ENCODE data around the gene SLC39A1.

DNA sequence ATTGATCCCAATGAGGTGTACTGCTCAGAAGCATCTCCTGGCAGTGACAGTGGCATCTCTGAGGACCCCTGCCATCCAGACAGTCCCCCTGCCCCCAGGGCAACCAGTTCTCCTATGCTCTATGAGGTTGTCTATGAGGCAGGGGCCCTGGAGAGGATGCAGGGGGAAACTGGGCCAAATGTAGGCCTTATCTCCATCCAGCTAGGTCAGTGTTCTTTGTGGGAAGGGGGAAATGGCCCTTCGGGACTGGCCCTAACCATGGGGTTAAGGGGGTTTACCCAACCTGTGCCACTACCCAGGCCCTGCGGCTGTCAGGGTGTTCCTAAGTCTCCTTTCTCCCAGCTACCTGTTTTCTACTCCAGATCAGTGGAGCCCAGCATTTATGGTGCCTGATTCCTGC, 5.6 kb upstream of the SLC39A1 start:
- TF ChIP-seq, protein P1, sequence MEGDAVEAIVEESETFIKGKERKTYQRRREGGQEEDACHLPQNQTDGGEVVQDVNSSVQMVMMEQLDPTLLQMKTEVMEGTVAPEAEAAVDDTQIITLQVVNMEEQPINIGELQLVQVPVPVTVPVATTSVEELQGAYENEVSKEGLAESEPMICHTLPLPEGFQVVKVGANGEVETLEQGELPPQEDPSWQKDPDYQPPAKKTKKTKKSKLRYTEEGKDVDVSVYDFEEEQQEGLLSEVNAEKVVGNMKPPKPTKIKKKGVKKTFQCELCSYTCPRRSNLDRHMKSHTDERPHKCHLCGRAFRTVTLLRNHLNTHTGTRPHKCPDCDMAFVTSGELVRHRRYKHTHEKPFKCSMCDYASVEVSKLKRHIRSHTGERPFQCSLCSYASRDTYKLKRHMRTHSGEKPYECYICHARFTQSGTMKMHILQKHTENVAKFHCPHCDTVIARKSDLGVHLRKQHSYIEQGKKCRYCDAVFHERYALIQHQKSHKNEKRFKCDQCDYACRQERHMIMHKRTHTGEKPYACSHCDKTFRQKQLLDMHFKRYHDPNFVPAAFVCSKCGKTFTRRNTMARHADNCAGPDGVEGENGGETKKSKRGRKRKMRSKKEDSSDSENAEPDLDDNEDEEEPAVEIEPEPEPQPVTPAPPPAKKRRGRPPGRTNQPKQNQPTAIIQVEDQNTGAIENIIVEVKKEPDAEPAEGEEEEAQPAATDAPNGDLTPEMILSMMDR (IDR thresholded peaks at IDR 0.05; ENCODE audit: insufficient read depth, low read length), result no peak
- TF ChIP-seq POLR2AphosphoS5 (IDR thresholded peaks at IDR 0.05; ENCODE audit: low read depth) (no peak), SPI1 (IDR thresholded peaks at IDR 0.05; ENCODE audit: borderline replicate concordance, low read depth) (no peak)
- TF ChIP-seq, protein P2, sequence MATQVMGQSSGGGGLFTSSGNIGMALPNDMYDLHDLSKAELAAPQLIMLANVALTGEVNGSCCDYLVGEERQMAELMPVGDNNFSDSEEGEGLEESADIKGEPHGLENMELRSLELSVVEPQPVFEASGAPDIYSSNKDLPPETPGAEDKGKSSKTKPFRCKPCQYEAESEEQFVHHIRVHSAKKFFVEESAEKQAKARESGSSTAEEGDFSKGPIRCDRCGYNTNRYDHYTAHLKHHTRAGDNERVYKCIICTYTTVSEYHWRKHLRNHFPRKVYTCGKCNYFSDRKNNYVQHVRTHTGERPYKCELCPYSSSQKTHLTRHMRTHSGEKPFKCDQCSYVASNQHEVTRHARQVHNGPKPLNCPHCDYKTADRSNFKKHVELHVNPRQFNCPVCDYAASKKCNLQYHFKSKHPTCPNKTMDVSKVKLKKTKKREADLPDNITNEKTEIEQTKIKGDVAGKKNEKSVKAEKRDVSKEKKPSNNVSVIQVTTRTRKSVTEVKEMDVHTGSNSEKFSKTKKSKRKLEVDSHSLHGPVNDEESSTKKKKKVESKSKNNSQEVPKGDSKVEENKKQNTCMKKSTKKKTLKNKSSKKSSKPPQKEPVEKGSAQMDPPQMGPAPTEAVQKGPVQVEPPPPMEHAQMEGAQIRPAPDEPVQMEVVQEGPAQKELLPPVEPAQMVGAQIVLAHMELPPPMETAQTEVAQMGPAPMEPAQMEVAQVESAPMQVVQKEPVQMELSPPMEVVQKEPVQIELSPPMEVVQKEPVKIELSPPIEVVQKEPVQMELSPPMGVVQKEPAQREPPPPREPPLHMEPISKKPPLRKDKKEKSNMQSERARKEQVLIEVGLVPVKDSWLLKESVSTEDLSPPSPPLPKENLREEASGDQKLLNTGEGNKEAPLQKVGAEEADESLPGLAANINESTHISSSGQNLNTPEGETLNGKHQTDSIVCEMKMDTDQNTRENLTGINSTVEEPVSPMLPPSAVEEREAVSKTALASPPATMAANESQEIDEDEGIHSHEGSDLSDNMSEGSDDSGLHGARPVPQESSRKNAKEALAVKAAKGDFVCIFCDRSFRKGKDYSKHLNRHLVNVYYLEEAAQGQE (IDR thresholded peaks at IDR 0.05; ENCODE audit: insufficient replicate concordance, low read depth), result no peak

All from HL-60 (cell line).